Myocyte (in vitro differentiated cells): ENCODE results near the gene C4BPB. TPM values are rescaled to one million over a fixed set of nuclear protein-coding genes. Genes with fewer than 3 reads are reported as not detected.
"Not testable (repeated sequence)": the region's sequence is repeated elsewhere in the genome, so short reads cannot be mapped to it uniquely, and the experiment has no call there.

Experiments
- DNase-seq: peaks from one replicate; pipeline ENCODE4 v3.0.0-alpha.2; 2012; ENCODE audit warnings: low read depth
- polyA plus RNA-seq: library from polyadenylated mRNA; unstranded; fragments of >200 nt; gene quantifications from one replicate; pipeline ENCODE4 v1.2.1, GENCODE V29; 2012; ENCODE audit warnings: missing spikeins
- total RNA-seq: library from RNA; depleted of rRNA; stranded (reverse); fragments of >200 nt; gene quantifications from 2 replicates; pipeline ENCODE4 v1.2.3, GENCODE V29; 2014

Gene C4BPB
- not detected in 2 replicates for total RNA-seq
- not detected for polyA plus RNA-seq

DNA sequence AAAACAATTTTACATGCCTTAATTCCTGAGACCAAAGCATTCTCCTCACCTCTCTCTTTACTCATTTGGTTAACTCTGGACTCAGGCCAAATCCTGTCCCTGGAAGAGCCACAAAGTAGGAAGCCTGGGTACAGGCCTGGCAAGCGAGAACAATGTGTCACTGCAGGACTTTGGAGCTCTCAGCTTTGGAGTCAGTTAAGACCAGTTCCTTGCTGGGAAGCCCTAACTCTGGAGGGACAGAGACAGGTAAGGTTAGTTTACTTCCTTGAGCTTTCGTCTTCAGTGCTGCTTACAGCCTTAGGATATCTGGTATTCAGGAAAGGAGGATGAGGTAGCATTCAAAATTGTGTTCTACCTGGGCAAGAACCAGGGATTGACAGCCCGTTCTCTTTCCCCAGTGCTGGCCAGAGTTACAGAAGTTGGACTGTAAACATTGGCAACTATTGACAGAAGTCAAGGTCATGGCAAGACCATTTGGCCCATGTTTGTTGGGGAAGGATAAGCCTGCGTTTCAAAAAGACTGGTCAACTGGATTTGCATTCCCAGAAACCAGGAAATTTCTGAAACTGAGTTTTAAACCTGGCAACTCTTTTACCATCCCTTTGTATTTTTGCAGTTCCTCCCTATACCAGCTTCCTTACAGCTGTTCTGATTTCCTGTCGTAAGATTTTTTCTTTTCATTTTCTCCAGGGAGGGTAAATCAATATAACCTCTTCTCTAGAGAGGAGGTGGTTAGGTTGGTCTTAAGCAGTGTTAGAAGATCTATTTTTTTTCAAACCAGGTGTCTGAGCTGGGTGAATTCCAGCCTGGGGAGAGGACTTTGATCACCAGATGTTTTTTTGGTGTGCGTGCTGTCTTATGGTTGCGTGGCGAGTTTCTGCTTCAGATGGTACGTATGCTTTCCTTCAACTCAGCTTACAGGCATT is at the start of gene C4BPB:
Gene C4BPB (plus strand): TSS at position 160 of the 926 bp plus-strand sequence. CDS start 672 bp downstream, at position 832.
- DNase-seq, result peak; percentile 58

GRCh38 chr1:207039380-207040180 is 49.1 kb upstream of the C4BPB start:
- no peak for DNase-seq

DNA sequence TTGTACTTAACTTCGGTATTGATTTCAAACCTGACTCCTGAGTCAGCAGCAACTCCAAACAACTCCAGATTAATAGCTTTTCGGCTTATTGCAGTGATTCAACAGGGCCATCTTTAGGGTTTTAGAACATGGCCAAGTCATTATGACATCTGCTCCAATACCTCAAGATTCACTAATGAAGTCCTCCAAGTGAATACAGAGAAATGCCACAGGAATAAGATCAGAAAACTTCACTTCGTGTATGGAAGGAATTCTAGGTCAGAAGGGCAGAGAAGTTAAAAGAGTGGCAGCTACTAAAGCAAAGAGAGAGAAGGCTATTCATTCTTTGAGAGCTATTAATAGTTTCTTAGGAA is 48.5 kb upstream of the C4BPB start:
- peak; percentile 32 for DNase-seq

GRCh38 chr1:207041397-207041796 is 47.3 kb upstream of the C4BPB start:
- DNase-seq, result not testable (repeated sequence)

DNA sequence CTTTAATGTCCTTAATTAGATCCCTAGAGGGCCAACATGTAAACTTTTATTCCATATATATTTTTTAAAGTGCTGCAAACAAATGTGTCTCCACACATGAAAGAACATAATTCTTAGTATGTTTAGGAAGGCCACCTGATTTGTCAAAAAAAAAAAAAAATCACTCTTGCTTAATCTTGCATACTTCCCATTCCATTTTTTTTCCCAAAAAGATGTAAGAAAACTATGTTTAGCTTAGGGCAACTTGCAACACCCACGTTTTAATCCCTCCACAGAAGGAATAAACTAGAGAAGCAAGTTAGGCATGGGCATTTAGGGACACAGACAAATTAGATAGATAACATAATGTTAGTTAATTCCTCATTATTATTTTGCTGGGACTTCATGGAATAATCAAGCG is 43.2 kb upstream of the C4BPB start:
- DNase-seq, result no peak

GRCh38 chr1:207047505-207047904 is 41.2 kb upstream of the C4BPB start:
- no peak for DNase-seq

- DNase-seq, result no peak
Observed at GRCh38 chr1:207048041-207048440, 40.6 kb upstream of the C4BPB start.

GRCh38 chr1:207049054-207049453 is 39.6 kb upstream of the C4BPB start:
- DNase-seq, result no peak

GRCh38 chr1:207049514-207049913 is 39.1 kb upstream of the C4BPB start:
- DNase-seq, result no peak

DNA sequence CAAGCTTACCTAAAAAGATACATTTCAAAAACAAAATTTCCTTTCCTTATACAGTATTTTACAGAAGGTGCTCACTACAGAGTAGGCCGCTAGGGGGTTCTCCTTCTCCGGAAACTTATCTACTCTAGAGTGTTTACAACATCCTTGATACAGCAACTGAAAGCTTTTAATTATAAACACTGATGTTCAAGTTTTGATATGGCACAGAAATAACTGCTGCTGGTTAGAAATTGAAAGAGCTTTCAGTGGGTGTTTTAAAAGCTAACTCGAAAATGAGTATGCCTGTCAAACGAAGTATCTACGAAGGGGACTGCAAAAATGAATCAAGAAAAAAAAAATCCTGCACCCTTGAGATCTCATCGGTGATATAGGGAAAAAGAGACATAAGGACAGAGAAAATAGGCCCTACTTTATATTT is 38.7 kb upstream of the C4BPB start:
- DNase-seq, result peak; percentile 65

GRCh38 chr1:207050480-207051190 is 38.0 kb upstream of the C4BPB start:
- DNase-seq, result peak; percentile 94

DNA sequence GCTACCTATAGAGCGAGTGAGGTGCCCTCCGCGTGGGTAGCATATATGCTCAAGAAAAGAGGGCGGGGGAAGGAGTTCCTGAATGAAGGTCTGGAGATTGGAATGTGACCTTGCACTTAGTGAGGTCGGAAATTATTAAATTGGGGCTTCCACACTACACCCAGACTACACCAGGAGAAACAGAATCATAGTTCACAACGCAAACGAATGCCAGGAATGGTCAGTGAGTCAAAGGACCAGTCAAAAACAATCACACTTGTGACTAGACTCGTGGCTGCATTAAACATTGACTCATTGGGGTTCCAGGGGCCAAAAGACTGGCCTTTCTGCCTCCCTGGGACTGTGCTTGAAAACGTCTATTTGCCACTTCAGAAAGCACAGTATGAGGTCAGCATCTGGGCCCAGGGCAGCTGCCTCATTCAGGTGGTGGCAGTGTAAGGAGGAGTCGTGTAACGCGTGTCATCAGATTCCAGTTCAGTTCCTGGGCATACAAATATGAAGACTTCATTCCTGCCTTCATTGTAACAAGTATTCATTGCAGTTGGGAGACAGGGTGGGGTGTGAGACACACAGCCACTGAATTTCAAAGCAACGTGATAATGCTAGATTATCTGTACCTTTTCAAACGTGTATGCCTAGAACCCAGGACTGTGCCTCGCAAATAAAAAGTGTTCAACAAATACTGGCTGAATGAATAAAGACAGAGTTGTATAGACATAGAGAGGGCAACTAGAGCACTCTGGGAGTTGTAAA is 37.3 kb upstream of the C4BPB start, which contains the start of gene YOD1:
Gene YOD1 (minus strand): TSS at position 18 of the 753 bp plus-strand sequence. CDS start 178 bp downstream, outside the sequence.
- peak; percentile 10 for DNase-seq

GRCh38 chr1:207052911-207053769 is 35.5 kb upstream of the C4BPB start, which contains the start of gene PFKFB2:
Gene PFKFB2, plus strand, starts transcription at chr1:207053275. Its CDS starts 1,443 bp downstream, at chr1:207054718.
- peak; percentile 92 for DNase-seq

GRCh38 chr1:207054491-207054890 is 34.2 kb upstream of the C4BPB start:
- no peak for DNase-seq

DNA sequence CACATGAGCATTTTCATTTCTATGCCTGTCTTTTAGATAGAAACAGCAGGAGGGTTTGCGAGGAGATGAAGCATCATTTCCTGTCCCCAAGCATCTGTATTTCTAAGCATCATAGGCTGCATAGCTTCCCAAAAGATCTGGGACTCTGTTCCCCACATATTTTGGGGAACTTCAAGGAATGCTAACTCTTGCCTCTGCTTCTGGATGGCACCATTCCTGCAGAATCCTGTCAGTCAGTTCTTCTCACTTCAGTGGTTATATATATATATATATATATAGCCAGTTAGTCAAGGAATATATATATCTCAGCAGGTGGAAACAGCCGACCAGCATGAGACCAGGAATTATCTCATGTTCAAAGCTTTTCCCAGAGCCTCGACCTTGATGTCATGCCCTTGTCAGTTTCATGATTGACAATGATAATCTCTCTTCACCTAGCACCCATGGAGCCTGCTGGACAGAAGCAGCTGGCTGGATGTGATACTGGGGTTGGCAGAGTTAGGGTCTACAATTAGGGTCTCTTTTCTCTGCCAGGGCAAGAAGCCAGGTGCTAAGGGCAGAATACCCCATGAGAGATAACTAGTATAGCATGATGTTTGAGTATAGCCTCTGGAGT is 33.2 kb upstream of the C4BPB start:
- DNase-seq, result no peak

- no peak for DNase-seq
Observed at GRCh38 chr1:207056673-207057072, 32.0 kb upstream of the C4BPB start.

GRCh38 chr1:207058252-207058651 is 30.4 kb upstream of the C4BPB start:
- no peak for DNase-seq

DNA sequence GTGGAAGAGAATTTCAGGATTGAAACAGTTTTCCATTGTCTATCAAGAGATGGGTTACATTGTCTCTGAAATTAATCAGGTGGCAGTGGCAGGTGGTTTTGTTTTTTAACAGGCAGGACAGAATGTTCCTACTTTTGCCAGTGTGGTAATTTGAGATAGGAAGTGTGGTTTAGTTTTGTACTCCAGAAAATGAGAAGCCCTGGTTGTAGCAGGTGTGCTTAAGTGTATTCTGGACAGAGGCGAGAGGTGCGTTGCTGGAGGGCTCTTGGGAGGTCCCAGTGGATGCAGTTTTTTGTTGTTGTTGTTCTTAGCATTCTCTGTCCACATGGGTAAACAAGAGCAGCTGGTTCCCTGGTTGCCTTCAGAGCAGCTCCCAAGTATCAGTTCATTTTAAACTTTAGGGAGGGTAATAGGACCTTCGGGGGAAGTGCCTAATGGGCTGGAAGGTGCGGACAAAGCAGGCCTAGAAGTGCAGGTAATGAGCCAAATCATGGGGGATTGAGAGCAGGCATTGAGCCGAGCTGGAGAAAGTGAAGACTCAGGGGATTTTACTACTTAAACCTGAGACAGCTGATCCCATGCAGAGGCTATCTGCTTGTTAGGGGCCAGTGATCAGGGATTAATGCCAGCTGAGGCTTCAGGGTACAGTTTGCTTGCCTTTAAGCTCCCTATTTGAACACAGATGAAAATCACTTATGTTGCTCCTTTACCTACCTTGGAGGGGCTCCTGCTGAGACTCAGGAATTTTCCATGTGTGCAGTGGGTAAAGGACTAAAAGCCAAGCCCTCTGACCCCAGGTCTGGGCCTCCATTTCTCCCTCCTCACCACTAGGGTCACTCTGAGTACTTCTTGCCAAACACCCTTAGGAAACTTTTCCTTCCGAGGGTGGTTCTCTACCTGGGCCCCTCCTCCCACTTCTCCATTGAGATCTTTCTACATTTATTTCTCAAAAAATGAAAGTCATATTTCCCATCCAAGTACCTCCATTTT is 29.5 kb upstream of the C4BPB start:
- DNase-seq, result peak; percentile 66
